Gastrocnemius medialis (tissue), 4 donors: Measurements from ENCODE around the gene MEOX2. TPM values are rescaled to one million over a fixed set of nuclear protein-coding genes. Genes with fewer than 3 reads are reported as not detected.

Source experiments
- ATAC-seq, 2 donors: fragments of 150-250 bp; one replicate each; pipeline ENCODE4 v1.9.1; 2016
- DNase-seq, 2 donors: peaks; one replicate each; pipeline ENCODE4 v3.0.0-alpha.2; 2019
- H3K27ac ChIP-seq, 4 donors: fragments of 200-600 bp; sonication (generic); 1 replicate in 1 of 4; 2 replicates in 3 of 4; pipeline ENCODE4 v1.5.1; 2016 to 2018; ENCODE audit warnings: mild to moderate bottlenecking in 2 of 4, moderate library complexity in 1 of 4
- H3K27me3 ChIP-seq, 3 donors: fragments of 200-600 bp; sonication (generic) in 2 of 3; 1 replicate in 1 of 3; 2 replicates in 2 of 3; pipeline versions ENCODE4 v1.5.1 to v1.6.0; 2016 to 2019; ENCODE audit warnings: mild to moderate bottlenecking in 1 of 3, moderate library complexity in 1 of 3
- H3K36me3 ChIP-seq, 2 donors: fragments of 200-600 bp; sonication (generic) in 1 of 2; one replicate each; pipeline ENCODE4 v1.5.1; 2017 to 2018
- H3K4me1 ChIP-seq, 2 donors: fragments of 200-600 bp; sonication (generic) in 1 of 2; one replicate each; pipeline ENCODE4 v1.5.1; 2016 to 2017; ENCODE audit warnings: mild to moderate bottlenecking in 2 of 2
- H3K4me3 ChIP-seq, 4 donors: fragments of 200-600 bp; sonication (generic) in 3 of 4; 1 replicate in 1 of 4; 2 replicates in 3 of 4; pipeline ENCODE4 v1.5.1; 2016 to 2019; ENCODE audit warnings: mild to moderate bottlenecking in 2 of 4
- H3K9me3 ChIP-seq, 3 donors: fragments of 200-600 bp; sonication (generic) in 2 of 3; 1 replicate in 1 of 3; 2 replicates in 2 of 3; pipeline ENCODE4 v1.5.1; 2016 to 2019
- CTCF ChIP-seq, 5 experiments: fragments of 450-650 bp in 3 of 5; fragments of 200-600 bp in 2 of 5; sonication (generic) in 2 of 5; IDR thresholded peaks in 4 of 5; conservative IDR thresholded peaks in 1 of 5; 1 replicate in 4 of 5; 2 replicates in 1 of 5; pipeline ENCODE4 v1.5.1; 2016 to 2019; ENCODE audit warnings: antibody characterized with exemption in 5 of 5, mild to moderate bottlenecking in 3 of 5, moderate library complexity in 3 of 5
- POLR2A ChIP-seq, 2 donors: fragments of 450-650 bp; IDR thresholded peaks; one replicate each; pipeline ENCODE4 v1.6.1; 2017; ENCODE audit warnings: antibody characterized with exemption in 2 of 2, mild to moderate bottlenecking in 2 of 2, moderate library complexity in 2 of 2
- in situ Hi-C, 4 donors: fragments of 200-750 bp; cut with MboI; loops; one replicate each; pipeline versions ENCODE4 v1.15.0 to v1.8.0; 2017; ENCODE audit warnings: low sequenced_read_pairs in 4 of 4
- intact Hi-C: fragments of 100-400 bp; cut with DNase I; formaldehyde crosslinking; loops from one replicate; pipeline ENCODE4 v1.15.1; 2023; ENCODE audit warnings: low total_unique reads
- total RNA-seq, 4 donors: library from RNA; depleted of rRNA; stranded (reverse); fragments of >200 nt; gene quantifications; one replicate each; pipeline versions ENCODE4 v1.1.0 to v1.2.3, GENCODE V29; 2016

MEOX2 gene
- total RNA-seq, 4 donors from 2014 or later: 4.3 to 16.2 (median 7.3) TPM

GRCh38 chr7:15681631-15682030, 4.9 kb downstream of the MEOX2 start:
- intact Hi-C loops: no loop called here
- Histone ChIP-seq H3K36me3 (no peaks in the 10 kb centered on the region), H3K27ac (peak overlapping the region; percentile 83 to 86 (median 84)), H3K4me1 (no peaks in the 10 kb centered on the region), H3K9me3 (no peaks in the 10 kb centered on the region), H3K27me3 (peaks cover 5 to 30% (median 26%) of the 10 kb centered on the region in 3 donors), H3K4me3 (peak overlapping the region in 3 of 4 donors; percentile 15 to 70 (median 64))
- no peak for TF ChIP-seq POLR2A (IDR thresholded peaks at IDR 0.05)
- no peak for TF ChIP-seq CTCF (IDR thresholded peaks at IDR 0.05 in 4 of 5, conservative IDR thresholded peaks at IDR 0.05 in 1 of 5)
- ATAC-seq: no peak
- DNase-seq: no peak
- in situ Hi-C loops: loop anchor here in 3 of 4 donors (5.0 to 25.0 kb wide), 3 partner anchors 381 to 386 kb away; no protein-coding TSS in a partner anchor

GRCh38 chr7:15681186-15681585, 5.3 kb downstream of the MEOX2 start:
- intact Hi-C loops (no loop called here), in situ Hi-C loops (loop anchor here in 3 of 4 donors (5.0 to 25.0 kb wide), 3 partner anchors 381 to 386 kb away; no protein-coding TSS in a partner anchor)
- peak overlapping the region; percentile 83 to 86 (median 84) for H3K27ac ChIP-seq
- peaks cover 5 to 28% (median 24%) of the 10 kb centered on the region in 3 donors for H3K27me3 ChIP-seq
- H3K36me3 ChIP-seq: no peaks in the 10 kb centered on the region
- no peak for DNase-seq
- peak overlapping the region in 3 of 4 donors; percentile 15 to 70 (median 64) for H3K4me3 ChIP-seq
- no peak for ATAC-seq
- TF ChIP-seq POLR2A (IDR thresholded peaks at IDR 0.05) (no peak), CTCF (IDR thresholded peaks at IDR 0.05 in 4 of 5, conservative IDR thresholded peaks at IDR 0.05 in 1 of 5) (no peak)
- H3K9me3 ChIP-seq: no peaks in the 10 kb centered on the region
- H3K4me1 ChIP-seq: no peaks in the 10 kb centered on the region

- H3K36me3 ChIP-seq: no peaks in the 10 kb centered on the region
- intact Hi-C loops: no loop called here
- peaks cover 5 to 20% (median 17%) of the 10 kb centered on the region in 3 donors for H3K27me3 ChIP-seq
- ATAC-seq (no peak), DNase-seq (no peak)
- TF ChIP-seq POLR2A (IDR thresholded peaks at IDR 0.05) (no peak), CTCF (IDR thresholded peaks at IDR 0.05 in 4 of 5, conservative IDR thresholded peaks at IDR 0.05 in 1 of 5) (no peak)
- no peaks in the 10 kb centered on the region for H3K9me3 ChIP-seq
- in situ Hi-C loops: loop anchor here in 3 of 4 donors (5.0 to 25.0 kb wide), 3 partner anchors 382 to 387 kb away; no protein-coding TSS in a partner anchor
- H3K4me1 ChIP-seq: no peaks in the 10 kb centered on the region
- peak overlapping the region; percentile 45 to 86 (median 84) for H3K27ac ChIP-seq
- peak overlapping the region; percentile 5 to 70 (median 26) for H3K4me3 ChIP-seq
Measured at GRCh38 chr7:15680446-15680845, 6.0 kb downstream of the MEOX2 start.

GRCh38 chr7:15679306-15679705, 7.2 kb downstream of the MEOX2 start:
- TF ChIP-seq POLR2A (IDR thresholded peaks at IDR 0.05) (no peak), CTCF (IDR thresholded peaks at IDR 0.05 in 4 of 5, conservative IDR thresholded peaks at IDR 0.05 in 1 of 5) (no peak)
- peaks cover 4 to 9% (median 7%) of the 10 kb centered on the region in 3 donors for H3K27me3 ChIP-seq

More at GRCh38 chr7:15679306-15679705, 7.2 kb downstream of the MEOX2 start:
- in situ Hi-C loops (loop anchor here in 1 of 4 donors (25.0 kb wide), 1 partner anchor 383 kb away; no protein-coding TSS in a partner anchor), intact Hi-C loops (no loop called here)
- H3K36me3 ChIP-seq: no peaks in the 10 kb centered on the region
- H3K27ac ChIP-seq: peak overlapping the region; percentile 57 to 86 (median 84)
- ATAC-seq (no peak), DNase-seq (no peak)
- peak overlapping the region; percentile 3 to 70 (median 28) for H3K4me3 ChIP-seq
- H3K9me3 ChIP-seq: no peaks in the 10 kb centered on the region
- no peaks in the 10 kb centered on the region for H3K4me1 ChIP-seq
